Epithelial cell of prostate (primary cell): ENCODE measurements around the gene PLEKHA6.
A peak's percentile ranks its signal among the peaks of the same experiment; 100 is the strongest.

Source experiments
- DNase-seq: peaks from one replicate; pipeline ENCODE4 v3.0.0-alpha.2; 2011; ENCODE audit warnings: low read depth, low spot score
- H3K27ac ChIP-seq: fragments of 450-650 bp; 2 replicates; pipeline ENCODE4 v1.5.1; 2017; ENCODE audit warnings: mild to moderate bottlenecking

The PLEKHA6 gene

GRCh38 chr1:204176049-204176448 is 183.7 kb downstream of the PLEKHA6 start:
- H3K27ac ChIP-seq = no peak overlapping the region
- no peak for DNase-seq

GRCh38 chr1:204174958-204175357 is 184.8 kb downstream of the PLEKHA6 start:
- no peak for DNase-seq

GRCh38 chr1:204172404-204173029 is 187.2 kb downstream of the PLEKHA6 start:
- H3K27ac ChIP-seq = peak overlapping the region; percentile 94
- no peak for DNase-seq

More at GRCh38 chr1:204174958-204175357, 184.8 kb downstream of the PLEKHA6 start:
- H3K27ac ChIP-seq = no peak overlapping the region

DNA sequence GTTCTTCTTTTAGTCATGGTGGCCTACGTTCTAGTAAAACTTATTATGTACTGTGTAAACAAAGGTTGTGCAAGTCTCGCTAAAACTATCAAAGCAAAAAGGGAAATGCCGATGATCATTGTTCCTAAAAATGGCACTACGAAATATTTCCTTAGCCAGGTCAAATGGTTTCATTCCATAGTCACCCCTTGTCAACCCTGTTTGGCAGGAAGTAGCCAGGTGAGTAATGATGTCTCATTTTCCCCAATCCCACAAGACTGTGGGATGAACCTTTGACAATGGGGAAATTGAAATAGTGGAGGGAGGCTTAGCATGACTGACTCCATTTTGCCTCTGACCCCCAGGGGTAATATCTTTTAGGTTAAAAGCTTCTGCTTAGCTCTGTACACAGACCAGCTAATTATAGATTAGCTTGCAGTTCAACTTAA is 188.0 kb downstream of the PLEKHA6 start:
- peak; percentile 98 for DNase-seq
- H3K27ac ChIP-seq = peak overlapping the region; percentile 94

DNA sequence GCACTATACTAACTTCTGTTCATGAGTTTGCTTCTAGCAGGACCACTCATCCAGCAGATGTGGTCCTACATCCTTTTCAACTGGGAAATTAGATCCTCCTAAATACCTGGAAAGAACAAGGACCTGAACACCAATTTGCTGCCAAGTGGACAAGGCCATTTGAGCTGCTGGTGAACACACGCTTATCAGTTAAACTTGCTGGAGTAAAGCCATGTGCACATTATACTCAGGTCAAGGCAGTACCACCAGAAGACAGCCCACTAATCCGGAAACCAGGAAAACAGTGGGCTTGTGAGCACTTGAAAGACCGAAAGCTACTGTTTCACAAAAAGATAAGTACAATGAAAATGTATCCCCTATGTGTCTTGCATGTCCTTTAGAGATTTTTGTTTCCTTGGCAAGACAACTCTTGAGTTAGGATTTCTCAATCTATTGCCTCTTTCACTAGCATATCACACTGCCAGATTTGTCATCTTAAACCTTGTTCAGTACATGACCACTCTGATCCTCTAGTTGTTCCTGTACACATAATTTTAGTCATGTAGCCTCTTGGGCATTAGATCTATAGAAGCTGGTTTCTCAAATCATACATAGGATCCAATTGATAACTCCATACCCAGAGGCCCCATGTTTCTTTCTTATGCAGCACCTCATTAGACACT is 189.1 kb downstream of the PLEKHA6 start:
- H3K27ac ChIP-seq = peak overlapping the region; percentile 94
- DNase-seq = no peak

DNA sequence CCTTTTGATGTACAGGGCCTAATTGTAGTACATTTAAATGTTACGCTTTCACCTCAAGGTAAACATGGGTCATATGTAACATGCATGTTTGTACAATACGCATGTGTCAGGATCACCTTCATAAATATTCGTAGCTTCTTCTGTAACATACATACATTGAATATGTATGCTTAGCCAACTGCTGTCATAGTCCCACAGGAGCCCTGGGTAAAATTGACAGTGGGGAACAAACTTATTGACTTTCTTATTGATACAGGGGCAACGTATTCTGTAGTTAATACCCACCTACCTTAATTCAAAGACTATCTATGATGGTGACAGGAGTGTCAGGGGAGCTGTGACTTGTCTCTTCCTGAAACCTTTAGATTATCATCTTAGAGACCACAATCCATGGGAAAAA is 189.9 kb downstream of the PLEKHA6 start:
- DNase-seq = no peak
- H3K27ac ChIP-seq = no peak overlapping the region
